Measurements from ENCODE around the gene MALT1. TPM values are rescaled to one million over a fixed set of nuclear protein-coding genes. Genes with fewer than 3 reads are reported as not detected.
A peak's percentile ranks its signal among the peaks of the same experiment; 100 is the strongest.
"Not testable (repeated sequence)": the region's sequence is repeated elsewhere in the genome, so short reads cannot be mapped to it uniquely, and the experiment has no call there.

Gene MALT1
- 12.8 TPM for total RNA-seq
- long read RNA-seq, full-length matches to known transcripts, result 8 of 19 reads
- long read RNA-seq, partial matches to known transcripts, result 0 of 19 reads
- long read RNA-seq, other reads (novel, unspliced or antisense), result 11 of 19 reads

GRCh38 chr18:58671111-58671631, at the start of gene MALT1:
Gene MALT1 (plus strand): TSS chr18:58671465. CDS start chr18:58671644, 179 bp downstream.
- peak; percentile 98 for DNase-seq (ENCODE audit: low spot score)
- intact Hi-C loops (cut with DNase I), result loop anchor here (5.0 kb wide), 2 partner anchors 34 to 91 kb away; no protein-coding TSS in a partner anchor

GRCh38 chr18:58624011-58624410, 47.3 kb upstream of the MALT1 start:
- DNase-seq (ENCODE audit: low spot score), result no peak

GRCh38 chr18:58625839-58626238, 45.4 kb upstream of the MALT1 start:
- no peak for DNase-seq (ENCODE audit: low spot score)
- intact Hi-C loops (cut with DNase I), result loop anchor here (5.0 kb wide), 2 partner anchors 34 to 69 kb away; no protein-coding TSS in a partner anchor

More at GRCh38 chr18:58624011-58624410, 47.3 kb upstream of the MALT1 start:
- intact Hi-C loops (cut with DNase I), result no loop called here

GRCh38 chr18:58630071-58630470, 41.2 kb upstream of the MALT1 start:
- intact Hi-C loops (cut with DNase I), result loop anchor here (5.0 kb wide), 1 partner anchor 48 kb away; no protein-coding TSS in a partner anchor
- DNase-seq (ENCODE audit: low spot score), result no peak

- intact Hi-C loops (cut with DNase I), result loop anchor here (5.0 kb wide), 1 partner anchor 49 kb away; no protein-coding TSS in a partner anchor
- DNase-seq (ENCODE audit: low spot score), result no peak
Measured at GRCh38 chr18:58631301-58631700, 40.0 kb upstream of the MALT1 start.

GRCh38 chr18:58632552-58632951, 38.7 kb upstream of the MALT1 start:
- DNase-seq (ENCODE audit: low spot score), result peak; percentile 78
- intact Hi-C loops (cut with DNase I), result loop anchor here (5.0 kb wide), 1 partner anchor 50 kb away; no protein-coding TSS in a partner anchor

- intact Hi-C loops (cut with DNase I), result loop anchor here (5.0 kb wide), 1 partner anchor 52 kb away; no protein-coding TSS in a partner anchor
- DNase-seq (ENCODE audit: low spot score), result no peak
Measured at GRCh38 chr18:58633874-58634273, 37.4 kb upstream of the MALT1 start.

- intact Hi-C loops (cut with DNase I), result loop anchor here (5.0 kb wide), 1 partner anchor 36 kb away; the partner anchor contains the start of gene MALT1
- no peak for DNase-seq (ENCODE audit: low spot score)
Measured at GRCh38 chr18:58635891-58636290, 35.4 kb upstream of the MALT1 start.

GRCh38 chr18:58637197-58637596, 34.1 kb upstream of the MALT1 start:
- no peak for DNase-seq (ENCODE audit: low spot score)
- intact Hi-C loops (cut with DNase I), result loop anchor here (5.0 kb wide), 1 partner anchor 35 kb away; the partner anchor contains the start of gene MALT1

GRCh38 chr18:58637946-58638345, 33.3 kb upstream of the MALT1 start:
- no peak for DNase-seq (ENCODE audit: low spot score)
- intact Hi-C loops (cut with DNase I), result loop anchor here (5.0 kb wide), 1 partner anchor 34 kb away; the partner anchor contains the start of gene MALT1

- intact Hi-C loops (cut with DNase I), result loop anchor here (5.0 kb wide), 1 partner anchor 34 kb away; the partner anchor contains the start of gene MALT1
Measured at GRCh38 chr18:58638441-58638840, 32.8 kb upstream of the MALT1 start.

GRCh38 chr18:58639237-58639636, 32.0 kb upstream of the MALT1 start:
- DNase-seq (ENCODE audit: low spot score), result no peak
- intact Hi-C loops (cut with DNase I), result loop anchor here (5.0 kb wide), 1 partner anchor 33 kb away; the partner anchor contains the start of gene MALT1

More at GRCh38 chr18:58638441-58638840, 32.8 kb upstream of the MALT1 start:
- DNase-seq (ENCODE audit: low spot score), result no peak

GRCh38 chr18:58639751-58640427, 31.4 kb upstream of the MALT1 start:
- DNase-seq (ENCODE audit: low spot score), result no peak
- intact Hi-C loops (cut with DNase I), result loop anchor here (5.0 kb wide), 1 partner anchor 32 kb away; the partner anchor contains the start of gene MALT1

- DNase-seq (ENCODE audit: low spot score), result no peak
- intact Hi-C loops (cut with DNase I), result no loop called here
Measured at GRCh38 chr18:58640428-58640805, 30.8 kb upstream of the MALT1 start.

- intact Hi-C loops (cut with DNase I), result no loop called here
- DNase-seq (ENCODE audit: low spot score), result no peak
Measured at GRCh38 chr18:58640891-58641610, 30.2 kb upstream of the MALT1 start.

GRCh38 chr18:58643557-58643956, 27.7 kb upstream of the MALT1 start:
- intact Hi-C loops (cut with DNase I); DNase-seq (ENCODE audit: low spot score): not testable (repeated sequence)

GRCh38 chr18:58645398-58645797, 25.9 kb upstream of the MALT1 start:
- DNase-seq (ENCODE audit: low spot score), result no peak
- intact Hi-C loops (cut with DNase I), result no loop called here

GRCh38 chr18:58646334-58646862, 24.9 kb upstream of the MALT1 start:
- intact Hi-C loops (cut with DNase I), result no loop called here
- no peak for DNase-seq (ENCODE audit: low spot score)
